Smooth muscle cell (in vitro differentiated cells): ENCODE data around the gene LIPE. TPM values are rescaled to one million over a fixed set of nuclear protein-coding genes. Genes with fewer than 3 reads are reported as not detected.

Experiments
- DNase-seq: peaks from one replicate; lab custom pipeline; 2025; ENCODE audit not compliant: unreplicated experiment; lab: John Stamatoyannopoulos, UW
- H2AFZ ChIP-seq: fragments of 200-600 bp; sonication (generic); 2 replicates; pipeline ENCODE4 v1.6.0; 2016; ENCODE audit warnings: antibody characterized with exemption, low read depth, mild to moderate bottlenecking
- H3F3A ChIP-seq: fragments of 200-600 bp; sonication (generic); 2 replicates; pipeline ENCODE4 v1.6.0; 2017; ENCODE audit warnings: antibody characterized with exemption, low read depth
- H3K27ac ChIP-seq: fragments of 200-600 bp; sonication (generic); 2 replicates; pipeline ENCODE4 v1.5.1; 2016; ENCODE audit warnings: low read depth, mild to moderate bottlenecking
- H3K27me3 ChIP-seq: fragments of 200-600 bp; sonication (generic); 2 replicates; pipeline ENCODE4 v1.6.1; 2016; ENCODE audit warnings: low read depth, mild to moderate bottlenecking
- H3K36me3 ChIP-seq: fragments of 200-600 bp; sonication (generic); 2 replicates; pipeline ENCODE4 v1.5.1; 2016; ENCODE audit warnings: low read depth
- H3K4me1 ChIP-seq: fragments of 200-600 bp; sonication (generic); 2 replicates; pipeline ENCODE4 v1.5.1; 2016; ENCODE audit warnings: low read depth
- H3K4me2 ChIP-seq: fragments of 200-600 bp; sonication (generic); 2 replicates; pipeline ENCODE4 v1.6.0; 2016; ENCODE audit warnings: mild to moderate bottlenecking
- H3K4me3 ChIP-seq: fragments of 200-600 bp; sonication (generic); 2 replicates; pipeline ENCODE4 v1.5.1; 2016; ENCODE audit warnings: mild to moderate bottlenecking
- H3K79me2 ChIP-seq: fragments of 200-600 bp; sonication (generic); 2 replicates; pipeline ENCODE4 v1.6.0; 2016; ENCODE audit warnings: low read depth, mild to moderate bottlenecking
- H3K9ac ChIP-seq: fragments of 200-600 bp; sonication (generic); 2 replicates; pipeline ENCODE4 v1.6.0; 2016; ENCODE audit warnings: low read depth
- H3K9me3 ChIP-seq: fragments of 200-600 bp; sonication (generic); replicated peaks from 2 replicates; pipeline ENCODE4 v1.5.1; 2016; ENCODE audit warnings: low read depth
- H4K20me1 ChIP-seq: fragments of 200-600 bp; sonication (generic); 2 replicates; pipeline ENCODE4 v1.6.0; 2016; ENCODE audit warnings: low read depth
- CTCF ChIP-seq: fragments of 200-600 bp; sonication (generic); IDR thresholded peaks from 2 replicates; pipeline ENCODE4 v1.5.1; 2017; ENCODE audit warnings: borderline replicate concordance, mild to moderate bottlenecking, antibody characterized with exemption; ENCODE audit not compliant: insufficient read depth, poor library complexity, severe bottlenecking
- WGBS: methylation state at CpG from one replicate; pipeline ENCODE4 v1.1.7; 2016; ENCODE audit warnings: low lambda C conversion rate; 5-methylcytosine and 5-hydroxymethylcytosine counted together
- polyA plus RNA-seq: library from polyadenylated mRNA; unstranded; fragments of >200 nt; fragmentation: Nextera tagmentation; extraction: Ambion mirVana; gene quantifications from 2 replicates; pipeline ENCODE4 v1.2.1, GENCODE V29; 2016
- total RNA-seq: library from RNA; depleted of rRNA; stranded (reverse); fragments of >200 nt; gene quantifications from 2 replicates; pipeline ENCODE4 v1.2.3, GENCODE V29; 2014

Gene LIPE
- total and polyA plus RNA-seq, 2 experiments from 2014 or later, result 8.4 to 9.2 TPM

GRCh38 chr19:42368360-42368759 is 58.8 kb downstream of the LIPE start:
- no peak overlapping the region for H3K27ac ChIP-seq
- H4K20me1 ChIP-seq, result no peaks in the 10 kb centered on the region
- no peaks in the 10 kb centered on the region for H3K27me3 ChIP-seq
- H3K9me3 ChIP-seq, result no peaks in the 10 kb centered on the region
- H3K9ac ChIP-seq, result no peak overlapping the region
- H3K4me2 ChIP-seq, result no peak overlapping the region
- H3K4me3 ChIP-seq, result no peak overlapping the region
- H3K4me1 ChIP-seq, result no peaks in the 10 kb centered on the region
- no peak for DNase-seq
- no peaks in the 10 kb centered on the region for H3F3A ChIP-seq
- TF ChIP-seq CTCF, result no peak
- no peaks in the 10 kb centered on the region for H3K79me2 ChIP-seq
- 95% methylated on average over 9 of the region's 11 CpGs for WGBS
- peaks cover 6% of the 10 kb centered on the region for H3K36me3 ChIP-seq
- H2AFZ ChIP-seq, result no peak overlapping the region

GRCh38 chr19:42367929-42368328 is 59.3 kb downstream of the LIPE start:
- no peak for TF ChIP-seq CTCF
- no peak overlapping the region for H2AFZ ChIP-seq
- peaks cover 6% of the 10 kb centered on the region for H3K36me3 ChIP-seq
- no peaks in the 10 kb centered on the region for H4K20me1 ChIP-seq
- no peak for DNase-seq
- no peak overlapping the region for H3K4me3 ChIP-seq
- no peaks in the 10 kb centered on the region for H3K9me3 ChIP-seq
- no peak overlapping the region for H3K9ac ChIP-seq
- H3K27ac ChIP-seq, result no peak overlapping the region
- no peaks in the 10 kb centered on the region for H3K79me2 ChIP-seq
- WGBS, result 90% methylated on average over 4 of the region's 4 CpGs
- no peaks in the 10 kb centered on the region for H3K4me1 ChIP-seq
- no peaks in the 10 kb centered on the region for H3F3A ChIP-seq
- no peak overlapping the region for H3K4me2 ChIP-seq
- H3K27me3 ChIP-seq, result no peaks in the 10 kb centered on the region

- Histone ChIP-seq H4K20me1 (no peaks in the 10 kb centered on the region), H3K4me3 (no peak overlapping the region), H3F3A (no peaks in the 10 kb centered on the region), H3K4me1 (no peaks in the 10 kb centered on the region), H3K27me3 (no peaks in the 10 kb centered on the region), H3K36me3 (peaks cover 6% of the 10 kb centered on the region), H3K9ac (no peak overlapping the region), H3K4me2 (no peak overlapping the region), H2AFZ (no peak overlapping the region), H3K27ac (no peak overlapping the region), H3K9me3 (no peaks in the 10 kb centered on the region), H3K79me2 (no peaks in the 10 kb centered on the region)
- no peak for TF ChIP-seq CTCF
- 85% methylated on average over 1 of the region's 1 CpG for WGBS
- no peak for DNase-seq
Observed at GRCh38 chr19:42366673-42367072, 60.5 kb downstream of the LIPE start.

GRCh38 chr19:42363614-42364346 is 63.4 kb downstream of the LIPE start:
- TF ChIP-seq CTCF, result no peak
- H3F3A ChIP-seq, result no peaks in the 10 kb centered on the region
- no peaks in the 10 kb centered on the region for H3K27me3 ChIP-seq
- H4K20me1 ChIP-seq, result no peaks in the 10 kb centered on the region
- no peak overlapping the region for H2AFZ ChIP-seq
- no peak for DNase-seq
- no peaks in the 10 kb centered on the region for H3K9me3 ChIP-seq
- H3K36me3 ChIP-seq, result peaks cover 6% of the 10 kb centered on the region
- 95% methylated on average over 17 of the region's 17 CpGs for WGBS
- H3K27ac ChIP-seq, result no peak overlapping the region
- no peak overlapping the region for H3K4me2 ChIP-seq
- no peak overlapping the region for H3K4me3 ChIP-seq
- H3K4me1 ChIP-seq, result no peaks in the 10 kb centered on the region
- no peak overlapping the region for H3K9ac ChIP-seq
- no peaks in the 10 kb centered on the region for H3K79me2 ChIP-seq
